ENCODE data around the gene SIX2. TPM values are rescaled to one million over a fixed set of nuclear protein-coding genes. Genes with fewer than 3 reads are reported as not detected.

SIX2 gene
- total RNA-seq, 1 experiment from 2014 or later, result 1.9 TPM

DNA sequence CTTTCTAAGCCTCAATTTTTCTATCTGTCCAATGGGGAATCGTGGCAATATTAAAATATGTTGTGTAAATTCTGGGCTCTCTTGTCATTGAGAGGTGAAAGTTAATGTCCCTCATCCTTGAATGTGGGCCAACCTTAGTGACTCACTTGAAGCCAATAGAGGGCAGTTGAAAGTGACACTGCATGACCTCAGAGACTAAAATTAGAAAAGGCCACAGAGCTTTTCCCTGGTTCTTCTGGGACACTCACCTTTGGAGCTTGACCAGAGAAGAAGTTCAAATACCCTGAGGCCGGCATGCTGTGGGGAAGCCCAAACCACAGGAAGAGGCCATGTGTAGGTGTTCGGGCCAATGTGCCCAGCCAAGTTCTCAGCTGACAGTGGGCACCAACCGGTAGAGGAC lies 24.1 kb upstream of the SIX2 start:
- POLR2A ChIA-PET, result no interaction called here
- Histone ChIP-seq H3K4me3 (ENCODE audit: low read depth, low read length) (no peak overlapping the region), H3K36me3 (ENCODE audit: control insufficient read depth, insufficient read depth, low read length) (no peaks in the 10 kb centered on the region), H3K27me3 (replicated peaks; ENCODE audit: control insufficient read depth, insufficient read depth, low read length) (peaks cover 3% of the 10 kb centered on the region), H3K9me3 (no peaks in the 10 kb centered on the region), H3K4me1 (no peaks in the 10 kb centered on the region)
- CTCF ChIA-PET, result no interaction called here
- no peak overlapping the region for H3K27ac Mint-ChIP-seq (ENCODE audit: unreplicated experiment)
- H3K27me3 Mint-ChIP-seq (ENCODE audit: insufficient read depth, unreplicated experiment), result peaks cover 13% of the 10 kb centered on the region
- no peaks in the 10 kb centered on the region for H3K36me3 Mint-ChIP-seq (ENCODE audit: insufficient read depth, unreplicated experiment)
- H3K9me3 Mint-ChIP-seq (ENCODE audit: unreplicated experiment), result no peaks in the 10 kb centered on the region
- no peak for TF ChIP-seq CTCF (IDR thresholded peaks at IDR 0.05; ENCODE audit: insufficient read depth in 1 of 2, low read depth in 1 of 2, low read length in 1 of 2, severe bottlenecking in 1 of 2, unreplicated experiment in 1 of 2)
- H3K4me1 Mint-ChIP-seq (ENCODE audit: low read depth, unreplicated experiment), result no peaks in the 10 kb centered on the region
- BruUV-seq (replicated peaks), result no TSS peak
- no peak for DNase-seq
- intact Hi-C loops (cut with micrococcal nuclease; ENCODE audit: unreplicated experiment), result no loop called here
- no peak overlapping the region for H3K4me3 Mint-ChIP-seq (ENCODE audit: unreplicated experiment)

- ChIA-PET POLR2A (no interaction called here), CTCF (no interaction called here)
- no peak overlapping the region for H3K27ac Mint-ChIP-seq (ENCODE audit: unreplicated experiment)
- no TSS peak for BruUV-seq (replicated peaks)
- Histone ChIP-seq H3K4me3 (ENCODE audit: low read depth, low read length) (no peak overlapping the region), H3K4me1 (no peaks in the 10 kb centered on the region), H3K36me3 (ENCODE audit: control insufficient read depth, insufficient read depth, low read length) (no peaks in the 10 kb centered on the region), H3K27me3 (replicated peaks; ENCODE audit: control insufficient read depth, insufficient read depth, low read length) (peaks cover 3% of the 10 kb centered on the region), H3K9me3 (no peaks in the 10 kb centered on the region)
- no peak for DNase-seq
- no peak for TF ChIP-seq CTCF (IDR thresholded peaks at IDR 0.05; ENCODE audit: insufficient read depth in 1 of 2, low read depth in 1 of 2, low read length in 1 of 2, severe bottlenecking in 1 of 2, unreplicated experiment in 1 of 2)
- no peaks in the 10 kb centered on the region for H3K36me3 Mint-ChIP-seq (ENCODE audit: insufficient read depth, unreplicated experiment)
- intact Hi-C loops (cut with micrococcal nuclease; ENCODE audit: unreplicated experiment), result no loop called here
- peaks cover 13% of the 10 kb centered on the region for H3K27me3 Mint-ChIP-seq (ENCODE audit: insufficient read depth, unreplicated experiment)
- no peaks in the 10 kb centered on the region for H3K9me3 Mint-ChIP-seq (ENCODE audit: unreplicated experiment)
- no peaks in the 10 kb centered on the region for H3K4me1 Mint-ChIP-seq (ENCODE audit: low read depth, unreplicated experiment)
- no peak overlapping the region for H3K4me3 Mint-ChIP-seq (ENCODE audit: unreplicated experiment)
These were observed 21.8 kb upstream of the SIX2 start for GRCh38 chr2:45031028-45031427.

GRCh38 chr2:45030553-45030952 lies 21.3 kb upstream of the SIX2 start:
- POLR2A ChIA-PET, result no interaction called here
- no peak for DNase-seq
- H3K27ac Mint-ChIP-seq (ENCODE audit: unreplicated experiment), result no peak overlapping the region
- CTCF ChIA-PET, result no interaction called here
- no peaks in the 10 kb centered on the region for H3K4me1 ChIP-seq
- BruUV-seq (replicated peaks), result no TSS peak
- no peak overlapping the region for H3K4me3 Mint-ChIP-seq (ENCODE audit: unreplicated experiment)
- no peaks in the 10 kb centered on the region for H3K9me3 ChIP-seq
- no peak for TF ChIP-seq CTCF (IDR thresholded peaks at IDR 0.05; ENCODE audit: insufficient read depth in 1 of 2, low read depth in 1 of 2, low read length in 1 of 2, severe bottlenecking in 1 of 2, unreplicated experiment in 1 of 2)
- intact Hi-C loops (cut with micrococcal nuclease; ENCODE audit: unreplicated experiment), result no loop called here
- no peaks in the 10 kb centered on the region for H3K9me3 Mint-ChIP-seq (ENCODE audit: unreplicated experiment)
- H3K4me3 ChIP-seq (ENCODE audit: low read depth, low read length), result no peak overlapping the region
- H3K36me3 Mint-ChIP-seq (ENCODE audit: insufficient read depth, unreplicated experiment), result no peaks in the 10 kb centered on the region
- peaks cover 1% of the 10 kb centered on the region for H3K4me1 Mint-ChIP-seq (ENCODE audit: low read depth, unreplicated experiment)
- peaks cover 13% of the 10 kb centered on the region for H3K27me3 Mint-ChIP-seq (ENCODE audit: insufficient read depth, unreplicated experiment)
- peaks cover 3% of the 10 kb centered on the region for H3K27me3 ChIP-seq (replicated peaks; ENCODE audit: control insufficient read depth, insufficient read depth, low read length)
- no peaks in the 10 kb centered on the region for H3K36me3 ChIP-seq (ENCODE audit: control insufficient read depth, insufficient read depth, low read length)

Data from Caco-2 (cell line).